Adrenal gland (tissue), 5 donors: Measurements from ENCODE around the gene CHPT1.

Experiments used
- CTCF ChIP-seq, 6 experiments: fragments of 450-650 bp in 4 of 6; fragments of 200-600 bp in 2 of 6; sonication (generic) in 1 of 6; IDR thresholded peaks; 1 replicate in 5 of 6; 2 replicates in 1 of 6; pipeline versions ENCODE4 v1.5.1 to v1.8.0; 2016 to 2021; ENCODE audit warnings: antibody characterized with exemption in 6 of 6, mild to moderate bottlenecking in 2 of 6, moderate library complexity in 1 of 6
- POLR2A ChIP-seq, 2 donors: fragments of 450-650 bp; IDR thresholded peaks; one replicate each; pipeline ENCODE4 v1.6.1; 2017; ENCODE audit warnings: antibody characterized with exemption in 2 of 2, mild to moderate bottlenecking in 2 of 2, moderate library complexity in 1 of 2
- donor health status: DM: no; HTN: no; CAD: no.

DNA sequence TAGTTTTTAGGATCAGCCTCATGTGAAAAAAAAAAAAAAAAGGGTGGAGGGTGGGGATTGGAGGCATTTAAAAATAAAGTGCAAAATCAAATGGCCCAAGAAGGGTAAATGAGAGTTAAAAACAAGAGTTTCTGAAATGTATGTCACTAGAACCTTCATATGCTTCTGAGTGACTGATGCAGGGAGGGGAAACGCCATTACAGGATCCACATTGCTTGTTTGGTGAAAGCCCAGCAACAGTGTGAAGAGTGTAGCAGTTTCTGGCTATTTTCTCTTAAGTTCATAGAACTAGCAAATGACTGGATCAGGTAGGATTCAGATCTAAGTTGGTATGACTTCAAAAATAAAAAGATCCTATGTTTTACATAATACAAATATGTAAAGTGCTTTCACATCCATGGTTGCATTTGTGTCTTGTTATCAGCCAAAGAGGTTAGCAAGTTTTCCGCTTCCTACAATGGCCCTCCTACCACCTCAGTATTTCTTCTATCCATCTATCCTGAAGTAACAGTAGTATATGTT is 2.9 kb downstream of the CHPT1 start:
- TF ChIP-seq POLR2A (IDR thresholded peaks at IDR 0.05) (no peak), CTCF (IDR thresholded peaks at IDR 0.05) (no peak)
